Activated CD8-positive, alpha-beta memory T cell treated with anti-CD3 and anti-CD28 coated beads, Interleukin-2, amount 50 U/mL, for 24 hours (primary cell): ENCODE data around the gene FHIT.

Experiments used
- DNase-seq: peaks from one replicate; pipeline ENCODE4 v3.0.0-alpha.2; 2020; ENCODE audit errors: extremely low read depth

Gene FHIT

GRCh38 chr3:60764870-60765269, 486.4 kb downstream of the FHIT start:
- DNase-seq = no peak

GRCh38 chr3:60760145-60760544, 491.1 kb downstream of the FHIT start:
- DNase-seq = no peak

- no peak for DNase-seq
Measured at GRCh38 chr3:60759439-60759838, 491.8 kb downstream of the FHIT start.

GRCh38 chr3:60758831-60759230, 492.4 kb downstream of the FHIT start:
- DNase-seq = no peak

- DNase-seq = no peak
Measured at GRCh38 chr3:60758171-60758570, 493.1 kb downstream of the FHIT start.

GRCh38 chr3:60757724-60758123, 493.5 kb downstream of the FHIT start:
- DNase-seq = no peak

- no peak for DNase-seq
Measured at GRCh38 chr3:60756241-60757030, 494.8 kb downstream of the FHIT start.

- no peak for DNase-seq
Measured at GRCh38 chr3:60755094-60755493, 496.2 kb downstream of the FHIT start.

GRCh38 chr3:60754617-60755016, 496.6 kb downstream of the FHIT start:
- no peak for DNase-seq

GRCh38 chr3:60752809-60753208, 498.4 kb downstream of the FHIT start:
- no peak for DNase-seq

- no peak for DNase-seq
Measured at GRCh38 chr3:60746695-60747416, 504.4 kb downstream of the FHIT start.

- no peak for DNase-seq
Measured at GRCh38 chr3:60746043-60746638, 505.1 kb downstream of the FHIT start.

GRCh38 chr3:60743631-60744164, 507.6 kb downstream of the FHIT start:
- no peak for DNase-seq

GRCh38 chr3:60742606-60743145, 508.6 kb downstream of the FHIT start:
- no peak for DNase-seq

GRCh38 chr3:60737633-60738399, 513.4 kb downstream of the FHIT start:
- no peak for DNase-seq

GRCh38 chr3:60730371-60730770, 520.9 kb downstream of the FHIT start:
- DNase-seq = no peak

- no peak for DNase-seq
Measured at GRCh38 chr3:60729056-60729455, 522.2 kb downstream of the FHIT start.

GRCh38 chr3:60728006-60728405, 523.2 kb downstream of the FHIT start:
- DNase-seq = no peak

- no peak for DNase-seq
Measured at GRCh38 chr3:60720736-60721135, 530.5 kb downstream of the FHIT start.

GRCh38 chr3:60716573-60716972, 534.7 kb downstream of the FHIT start:
- no peak for DNase-seq

GRCh38 chr3:60708191-60708975, 542.9 kb downstream of the FHIT start:
- no peak for DNase-seq
